Sigmoid colon (tissue), 4 donors: Measurements from ENCODE around the gene HINFP.

Experiments
- POLR2A ChIP-seq, 2 donors: fragments of 450-650 bp; IDR thresholded peaks; one replicate each; pipeline ENCODE4 v1.6.1; 2016; ENCODE audit warnings: antibody characterized with exemption in 2 of 2, mild to moderate bottlenecking in 2 of 2, moderate library complexity in 2 of 2
- POLR2AphosphoS5 ChIP-seq, 4 donors: sonication (generic); formaldehyde crosslinking; IDR thresholded peaks; one replicate each; pipeline ENCODE4 v1.6.1; 2017; ENCODE audit warnings: antibody characterized with exemption in 4 of 4
- TF ChIP-seq, protein P1 (sequence below), 4 experiments: fragments of 450-650 bp in 3 of 4; fragments of 200-600 bp in 1 of 4; IDR thresholded peaks; one replicate each; pipeline ENCODE4 v1.5.1; 2016 to 2019; ENCODE audit warnings: antibody characterized with exemption in 4 of 4, mild to moderate bottlenecking in 3 of 4, moderate library complexity in 2 of 4

DNA sequence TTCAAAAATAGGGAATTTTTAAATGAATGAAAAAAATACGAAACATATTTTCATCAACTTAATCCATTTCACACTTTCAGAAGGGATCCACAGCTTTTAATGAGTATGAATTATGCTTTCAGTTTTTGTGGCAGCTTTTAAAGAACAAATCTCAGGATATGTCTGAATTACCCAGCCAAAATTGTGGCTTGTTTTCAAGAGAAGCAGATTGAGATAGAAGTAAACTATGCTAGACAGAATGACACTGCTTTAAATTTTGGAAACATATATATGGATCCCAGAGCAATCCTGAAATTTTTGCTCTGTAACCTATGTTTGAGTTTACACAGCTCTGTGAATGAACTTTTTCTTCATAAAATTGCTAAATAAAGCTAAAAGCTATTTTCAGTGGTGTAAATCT, 2.4 kb upstream of the HINFP start:
- TF ChIP-seq POLR2A (IDR thresholded peaks at IDR 0.05) (no peak), POLR2AphosphoS5 (IDR thresholded peaks at IDR 0.05) (no peak)
- TF ChIP-seq, protein P1, sequence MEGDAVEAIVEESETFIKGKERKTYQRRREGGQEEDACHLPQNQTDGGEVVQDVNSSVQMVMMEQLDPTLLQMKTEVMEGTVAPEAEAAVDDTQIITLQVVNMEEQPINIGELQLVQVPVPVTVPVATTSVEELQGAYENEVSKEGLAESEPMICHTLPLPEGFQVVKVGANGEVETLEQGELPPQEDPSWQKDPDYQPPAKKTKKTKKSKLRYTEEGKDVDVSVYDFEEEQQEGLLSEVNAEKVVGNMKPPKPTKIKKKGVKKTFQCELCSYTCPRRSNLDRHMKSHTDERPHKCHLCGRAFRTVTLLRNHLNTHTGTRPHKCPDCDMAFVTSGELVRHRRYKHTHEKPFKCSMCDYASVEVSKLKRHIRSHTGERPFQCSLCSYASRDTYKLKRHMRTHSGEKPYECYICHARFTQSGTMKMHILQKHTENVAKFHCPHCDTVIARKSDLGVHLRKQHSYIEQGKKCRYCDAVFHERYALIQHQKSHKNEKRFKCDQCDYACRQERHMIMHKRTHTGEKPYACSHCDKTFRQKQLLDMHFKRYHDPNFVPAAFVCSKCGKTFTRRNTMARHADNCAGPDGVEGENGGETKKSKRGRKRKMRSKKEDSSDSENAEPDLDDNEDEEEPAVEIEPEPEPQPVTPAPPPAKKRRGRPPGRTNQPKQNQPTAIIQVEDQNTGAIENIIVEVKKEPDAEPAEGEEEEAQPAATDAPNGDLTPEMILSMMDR (IDR thresholded peaks at IDR 0.05) = no peak
